ENCODE measurements around the gene ABCB4. TPM values are rescaled to one million over a fixed set of nuclear protein-coding genes. Genes with fewer than 3 reads are reported as not detected.

The ABCB4 gene
- total and polyA plus RNA-seq, 2 of the 8 experiments (the other 6 are each of a cell fraction or from before 2014, with no cell fraction given) = 0.54 to 0.60 TPM

DNA sequence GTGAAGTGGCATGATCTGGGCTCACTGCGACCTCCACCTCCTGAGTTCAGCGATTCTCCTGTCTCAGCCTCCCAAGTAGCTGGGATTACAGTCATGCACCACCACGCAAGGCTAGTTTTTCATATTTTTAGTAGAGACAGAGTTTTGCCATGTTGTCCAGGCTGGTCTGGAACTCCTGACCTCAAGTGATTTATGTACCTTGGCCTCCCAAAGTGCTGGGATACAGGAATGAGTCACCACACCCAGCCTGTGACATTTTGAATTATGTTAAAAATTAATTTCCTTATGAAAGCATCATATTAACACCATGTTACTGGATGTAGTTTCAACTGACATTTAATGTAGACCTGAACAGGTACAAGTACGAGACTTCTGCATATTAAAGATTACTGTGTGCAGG is 24.3 kb downstream of the ABCB4 start:
- Histone ChIP-seq H3K4me1 (replicated peaks in 1 of 4; ENCODE audit: control insufficient read depth in 3 of 4, insufficient read depth in 4 of 4, low read length in 3 of 4) (no peaks in the 10 kb centered on the region), H2BK12ac (ENCODE audit: low read depth, low read length) (no peak overlapping the region), H2BK20ac (ENCODE audit: low read length) (no peak overlapping the region), H3K36me3 (ENCODE audit: control insufficient read depth in 2 of 4, insufficient read depth in 4 of 4, low read length in 3 of 4) (no peaks in the 10 kb centered on the region), H3K27ac (ENCODE audit: low read depth, low read length) (no peak overlapping the region), H3K27me3 (replicated peaks in 1 of 4; ENCODE audit: control insufficient read depth in 3 of 4, extremely low read depth in 1 of 4, insufficient read depth in 3 of 4, low read length in 3 of 4) (no peaks in the 10 kb centered on the region), H3K23ac (ENCODE audit: insufficient read length) (no peak overlapping the region), H2BK120ac (replicated peaks; ENCODE audit: low read depth, low read length) (no peak overlapping the region), H3K4me2 (ENCODE audit: insufficient read depth in 1 of 2, low read depth in 2 of 2, low read length in 2 of 2) (no peak overlapping the region), H2BK5ac (ENCODE audit: low read depth, low read length) (no peak overlapping the region), H3K56ac (replicated peaks; ENCODE audit: insufficient read length, low read depth, low read length) (no peak overlapping the region), H4K5ac (ENCODE audit: insufficient read length, low read depth, low read length) (no peak overlapping the region), H3K9me3 (ENCODE audit: insufficient read depth in 2 of 2, low read depth in 1 of 2, low read length in 1 of 2) (no peaks in the 10 kb centered on the region), H3K23me2 (ENCODE audit: low read depth, low read length) (no peaks in the 10 kb centered on the region), H2BK15ac (ENCODE audit: low read length) (no peak overlapping the region), H3K4ac (replicated peaks; ENCODE audit: insufficient read length, low read depth, low read length) (no peak overlapping the region), H4K20me1 (replicated peaks in 1 of 2; ENCODE audit: control insufficient read depth in 1 of 2, insufficient read depth in 2 of 2, low read length in 2 of 2) (no peaks in the 10 kb centered on the region), H4K8ac (ENCODE audit: extremely low read depth, insufficient read depth, low read length) (no peak overlapping the region), H3K4me3 (ENCODE audit: extremely low read depth in 1 of 4, insufficient read depth in 2 of 4, low read depth in 3 of 4, low read length in 4 of 4) (no peak overlapping the region), H2AK5ac (ENCODE audit: low read depth, low read length) (no peak overlapping the region), H3K14ac (ENCODE audit: insufficient read length) (no peak overlapping the region), H3K79me1 (ENCODE audit: low read depth, low read length) (no peaks in the 10 kb centered on the region), H3K79me2 (ENCODE audit: control insufficient read depth in 1 of 2, insufficient read depth in 2 of 2, low read length in 2 of 2) (no peaks in the 10 kb centered on the region), H3K9ac (replicated peaks in 1 of 4; ENCODE audit: extremely low read depth in 1 of 4, low read depth in 3 of 4, low read length in 3 of 4) (no peak overlapping the region), H2AFZ (ENCODE audit: low read length) (no peak overlapping the region), H3K18ac (ENCODE audit: extremely low read depth, low read length) (no peak overlapping the region), H4K91ac (replicated peaks; ENCODE audit: insufficient read length, low read length) (no peak overlapping the region)
- DNase-seq (ENCODE audit: low read depth in 1 of 2, low spot score in 2 of 2) = no peak
- CTCF ChIA-PET (ENCODE audit: partially characterized antibody) = interaction anchor here (1.6 to 2.4 kb wide), 2 partner anchors 12 to 35 kb away, joined by 5 to 12 read pairs; no protein-coding TSS in a partner anchor
- FAIRE-seq = no peak
- 88% methylated on average over 4 of the region's 4 CpGs; no CpG with 5 or more reads in 1 of the 2 experiments for WGBS, 2 experiments (ENCODE audit: extremely low coverage in 1 of 2, insufficient coverage in 1 of 2, insufficient read length in 1 of 2, insufficient replicate concordance in 2 of 2, low coverage in 1 of 2, low lambda C conversion rate in 2 of 2, missing lambda C conversion rate in 1 of 2)
- POLR2A ChIA-PET (ENCODE audit: partially characterized antibody) = no interaction called here
- TF ChIP-seq ASH2L (IDR thresholded peaks at IDR 0.05; ENCODE audit: low read length) (no peak), TAF7 (optimal IDR thresholded peaks at IDR 0.05; ENCODE audit: borderline replicate concordance, low read depth, low read length) (no peak), KDM1A (IDR thresholded peaks at IDR 0.05; ENCODE audit: borderline replicate concordance, low read length) (no peak), TCF12 (IDR thresholded peaks at IDR 0.05; ENCODE audit: low read depth, low read length) (no peak), EZH2 (IDR thresholded peaks at IDR 0.05; ENCODE audit: low read depth, low read length, severe bottlenecking) (no peak), EGR1 (IDR thresholded peaks at IDR 0.05; ENCODE audit: borderline replicate concordance, low read depth, low read length) (no peak), RAD21 (IDR thresholded peaks at IDR 0.05 in 1 of 2, conservative IDR thresholded peaks at IDR 0.05 in 1 of 2; ENCODE audit: low read depth in 2 of 2, low read length in 2 of 2) (no peak), USF2 (IDR thresholded peaks at IDR 0.05; ENCODE audit: low read length) (no peak), JUND (IDR thresholded peaks at IDR 0.05; ENCODE audit: low read length) (no peak), SIN3A (conservative IDR thresholded peaks at IDR 0.05 in 1 of 2, IDR thresholded peaks at IDR 0.05 in 1 of 2; ENCODE audit: low read depth in 1 of 2, low read length in 2 of 2) (no peak), CBX8 (IDR thresholded peaks at IDR 0.05; ENCODE audit: borderline replicate concordance, low read depth, low read length) (no peak), SRF (IDR thresholded peaks at IDR 0.05; ENCODE audit: low read depth, low read length) (no peak), GTF2F1 (IDR thresholded peaks at IDR 0.05; ENCODE audit: borderline replicate concordance, low read depth, low read length) (no peak)
